DMS114 treated with DMSO at 0.1 percent for 48 hours (cell line): ENCODE results near the gene FAM170B.

Experiments
- DNase-seq: peaks from one replicate; lab custom pipeline; 2025; ENCODE audit not compliant: unreplicated experiment; lab: John Stamatoyannopoulos, UW

Gene FAM170B

GRCh38 chr10:49107111-49107886 is 26.5 kb downstream of the FAM170B start:
- DNase-seq = no peak

- no peak for DNase-seq
These were observed 27.4 kb downstream of the FAM170B start for GRCh38 chr10:49106451-49106850.

GRCh38 chr10:49105076-49105475 is 28.7 kb downstream of the FAM170B start:
- no peak for DNase-seq

- DNase-seq = no peak
These were observed 29.5 kb downstream of the FAM170B start for GRCh38 chr10:49104323-49104722.

- no peak for DNase-seq
These were observed 30.1 kb downstream of the FAM170B start for GRCh38 chr10:49103761-49104160.

- DNase-seq = no peak
These were observed 34.8 kb downstream of the FAM170B start for GRCh38 chr10:49099046-49099445.

- no peak for DNase-seq
These were observed 36.9 kb downstream of the FAM170B start for GRCh38 chr10:49096890-49097445.

- no peak for DNase-seq
These were observed 39.2 kb downstream of the FAM170B start for GRCh38 chr10:49094646-49095045.

GRCh38 chr10:49093922-49094321 is 39.9 kb downstream of the FAM170B start:
- no peak for DNase-seq

GRCh38 chr10:49092477-49092876 is 41.3 kb downstream of the FAM170B start:
- no peak for DNase-seq

GRCh38 chr10:49091450-49092210 is 42.2 kb downstream of the FAM170B start:
- no peak for DNase-seq

- no peak for DNase-seq
These were observed 43.0 kb downstream of the FAM170B start for GRCh38 chr10:49090696-49091380.

GRCh38 chr10:49090189-49090575 is 43.6 kb downstream of the FAM170B start:
- no peak for DNase-seq

- no peak for DNase-seq
These were observed 44.1 kb downstream of the FAM170B start for GRCh38 chr10:49089557-49090188.

GRCh38 chr10:49089152-49089551 is 44.7 kb downstream of the FAM170B start:
- DNase-seq = no peak

- no peak for DNase-seq
These were observed 46.9 kb downstream of the FAM170B start for GRCh38 chr10:49086889-49087288.

GRCh38 chr10:49083261-49083660 is 50.6 kb downstream of the FAM170B start:
- no peak for DNase-seq

GRCh38 chr10:49082766-49083165 is 51.1 kb downstream of the FAM170B start:
- no peak for DNase-seq

- DNase-seq = no peak
These were observed 52.1 kb downstream of the FAM170B start for GRCh38 chr10:49081547-49082275.
